Measurements from ENCODE around the gene DRGX. TPM values are rescaled to one million over a fixed set of nuclear protein-coding genes. Genes with fewer than 3 reads are reported as not detected.

The DRGX gene
- total and polyA plus RNA-seq, 10 of the 15 experiments (the other 5 are each of a cell fraction or from before 2014, with no cell fraction given): not detected

DNA sequence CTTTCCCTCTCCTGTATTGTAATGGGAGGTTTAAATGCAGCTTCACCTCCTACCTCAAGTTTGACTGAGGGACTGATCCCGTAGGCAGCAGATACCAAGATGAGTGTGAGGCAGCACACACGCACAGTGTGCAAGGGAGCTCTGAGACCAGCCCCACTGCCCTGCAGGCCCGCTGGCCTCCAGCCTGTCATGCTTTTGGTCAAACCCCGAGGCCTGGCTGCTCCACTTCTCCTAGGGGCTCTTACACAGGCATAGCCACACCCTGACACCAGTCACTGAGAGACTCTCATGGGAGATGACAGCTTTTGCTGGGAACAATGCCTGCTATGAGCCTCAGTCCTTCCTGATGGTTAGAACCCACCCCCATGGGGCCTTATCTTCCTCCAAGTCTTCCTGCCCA lies 27.6 kb downstream of the DRGX start:
- DNase-seq (ENCODE audit: low read depth, low spot score) (no peak), ATAC-seq (no peak), FAIRE-seq (no peak)
- 39% methylated on average over 4 of the region's 4 CpGs for WGBS (ENCODE audit: insufficient coverage, insufficient replicate concordance, low lambda C conversion rate, missing lambda C conversion rate)
- RAD21 ChIA-PET (ENCODE audit: unreplicated experiment): no interaction called here
- intact Hi-C loops (cut with micrococcal nuclease; ENCODE audit: unreplicated experiment): no loop called here
- in situ Hi-C loops (cut with MboI): no loop called here
- Histone ChIP-seq H3K79me2 (ENCODE audit: control insufficient read depth, insufficient read depth, low read length) (no peaks in the 10 kb centered on the region), H3K9me3 (replicated peaks; ENCODE audit: control insufficient read depth, insufficient read depth, low read length) (no peaks in the 10 kb centered on the region), H4K20me1 (ENCODE audit: control insufficient read depth, insufficient read depth) (no peaks in the 10 kb centered on the region), H3K4me3 (no peak overlapping the region), H3K27ac (ENCODE audit: control insufficient read depth, insufficient read depth) (no peak overlapping the region), H3K4me1 (ENCODE audit: control insufficient read depth, insufficient read depth, low read length) (peaks cover under 1% of the 10 kb centered on the region; the same call in 1 of the 2 replicates), H2AFZ (ENCODE audit: control insufficient read depth, low read depth, low read length) (no peak overlapping the region), H3K36me3 (ENCODE audit: control insufficient read depth in 2 of 2, insufficient read depth in 2 of 2, low read length in 1 of 2) (no peaks in the 10 kb centered on the region), H3K9ac (ENCODE audit: control insufficient read depth, insufficient read depth, low read length) (no peak overlapping the region), H3K27me3 (replicated peaks in 1 of 2; ENCODE audit: control insufficient read depth in 2 of 2, insufficient read depth in 2 of 2, low read length in 1 of 2) (peaks cover 0 to 4% of the 10 kb centered on the region in 2 experiments; a peak in 2 of 4 replicates), H3K4me2 (ENCODE audit: control insufficient read depth, insufficient read depth) (no peak overlapping the region)
- CTCF ChIA-PET: interaction anchor here (1.1 kb wide), 1 partner anchor 233 kb away, joined by 3 read pairs; no protein-coding TSS in a partner anchor
- no TSS peak for BruUV-seq (replicated peaks)
- POLR2A ChIA-PET: no interaction called here
- SMC1A ChIA-PET (ENCODE audit: uncharacterized antibody, unreplicated experiment): no interaction called here
- no peak for TF ChIP-seq NFYA (IDR thresholded peaks at IDR 0.05; ENCODE audit: borderline replicate concordance, low read depth, low read length)
- no peak for TF ChIP-seq POLR2A (IDR thresholded peaks at IDR 0.05; ENCODE audit: low read depth, low read length)
- no peak for TF ChIP-seq ETV6 (conservative IDR thresholded peaks at IDR 0.05 in 1 of 2, IDR thresholded peaks at IDR 0.05 in 1 of 2; ENCODE audit: borderline replicate concordance in 1 of 2, low read depth in 1 of 2)
- no peak for TF ChIP-seq NR2C1 (IDR thresholded peaks at IDR 0.05)
- no peak for TF ChIP-seq POLR2AphosphoS2 (IDR thresholded peaks at IDR 0.05; ENCODE audit: low read depth, low read length)
- TF ChIP-seq, protein P1, sequence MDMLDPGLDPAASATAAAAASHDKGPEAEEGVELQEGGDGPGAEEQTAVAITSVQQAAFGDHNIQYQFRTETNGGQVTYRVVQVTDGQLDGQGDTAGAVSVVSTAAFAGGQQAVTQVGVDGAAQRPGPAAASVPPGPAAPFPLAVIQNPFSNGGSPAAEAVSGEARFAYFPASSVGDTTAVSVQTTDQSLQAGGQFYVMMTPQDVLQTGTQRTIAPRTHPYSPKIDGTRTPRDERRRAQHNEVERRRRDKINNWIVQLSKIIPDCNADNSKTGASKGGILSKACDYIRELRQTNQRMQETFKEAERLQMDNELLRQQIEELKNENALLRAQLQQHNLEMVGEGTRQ (IDR thresholded peaks at IDR 0.05; ENCODE audit: borderline replicate concordance, low read depth, low read length): no peak
- TF ChIP-seq WRNIP1 (IDR thresholded peaks at IDR 0.05; ENCODE audit: borderline replicate concordance, low read depth, low read length): no peak
- no peak for TF ChIP-seq SMAD5 (IDR thresholded peaks at IDR 0.05; ENCODE audit: low read depth)
- TF ChIP-seq, protein P2, sequence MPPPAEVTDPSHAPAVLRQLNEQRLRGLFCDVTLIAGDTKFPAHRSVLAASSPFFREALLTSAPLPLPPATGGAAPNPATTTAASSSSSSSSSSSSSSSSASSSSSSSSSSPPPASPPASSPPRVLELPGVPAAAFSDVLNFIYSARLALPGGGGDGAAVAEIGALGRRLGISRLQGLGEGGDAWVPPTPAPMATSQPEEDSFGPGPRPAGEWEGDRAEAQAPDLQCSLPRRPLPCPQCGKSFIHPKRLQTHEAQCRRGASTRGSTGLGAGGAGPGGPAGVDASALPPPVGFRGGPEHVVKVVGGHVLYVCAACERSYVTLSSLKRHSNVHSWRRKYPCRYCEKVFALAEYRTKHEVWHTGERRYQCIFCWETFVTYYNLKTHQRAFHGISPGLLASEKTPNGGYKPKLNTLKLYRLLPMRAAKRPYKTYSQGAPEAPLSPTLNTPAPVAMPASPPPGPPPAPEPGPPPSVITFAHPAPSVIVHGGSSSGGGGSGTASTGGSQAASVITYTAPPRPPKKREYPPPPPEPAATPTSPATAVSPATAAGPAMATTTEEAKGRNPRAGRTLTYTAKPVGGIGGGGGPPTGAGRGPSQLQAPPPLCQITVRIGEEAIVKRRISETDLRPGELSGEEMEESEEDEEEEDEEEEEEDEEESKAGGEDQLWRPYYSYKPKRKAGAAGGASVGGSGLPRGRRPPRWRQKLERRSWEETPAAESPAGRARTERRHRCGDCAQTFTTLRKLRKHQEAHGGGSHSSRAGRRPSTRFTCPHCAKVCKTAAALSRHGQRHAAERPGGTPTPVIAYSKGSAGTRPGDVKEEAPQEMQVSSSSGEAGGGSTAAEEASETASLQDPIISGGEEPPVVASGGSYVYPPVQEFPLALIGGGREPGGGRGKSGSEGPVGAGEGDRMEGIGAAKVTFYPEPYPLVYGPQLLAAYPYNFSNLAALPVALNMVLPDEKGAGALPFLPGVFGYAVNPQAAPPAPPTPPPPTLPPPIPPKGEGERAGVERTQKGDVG (CRISPR knock-in tag; IDR thresholded peaks at IDR 0.05): no peak
- no peak for TF ChIP-seq RCOR1 (conservative IDR thresholded peaks at IDR 0.05; ENCODE audit: low read depth, low read length)
- TF ChIP-seq, protein P3, sequence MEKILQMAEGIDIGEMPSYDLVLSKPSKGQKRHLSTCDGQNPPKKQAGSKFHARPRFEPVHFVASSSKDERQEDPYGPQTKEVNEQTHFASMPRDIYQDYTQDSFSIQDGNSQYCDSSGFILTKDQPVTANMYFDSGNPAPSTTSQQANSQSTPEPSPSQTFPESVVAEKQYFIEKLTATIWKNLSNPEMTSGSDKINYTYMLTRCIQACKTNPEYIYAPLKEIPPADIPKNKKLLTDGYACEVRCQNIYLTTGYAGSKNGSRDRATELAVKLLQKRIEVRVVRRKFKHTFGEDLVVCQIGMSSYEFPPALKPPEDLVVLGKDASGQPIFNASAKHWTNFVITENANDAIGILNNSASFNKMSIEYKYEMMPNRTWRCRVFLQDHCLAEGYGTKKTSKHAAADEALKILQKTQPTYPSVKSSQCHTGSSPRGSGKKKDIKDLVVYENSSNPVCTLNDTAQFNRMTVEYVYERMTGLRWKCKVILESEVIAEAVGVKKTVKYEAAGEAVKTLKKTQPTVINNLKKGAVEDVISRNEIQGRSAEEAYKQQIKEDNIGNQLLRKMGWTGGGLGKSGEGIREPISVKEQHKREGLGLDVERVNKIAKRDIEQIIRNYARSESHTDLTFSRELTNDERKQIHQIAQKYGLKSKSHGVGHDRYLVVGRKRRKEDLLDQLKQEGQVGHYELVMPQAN (conservative IDR thresholded peaks at IDR 0.05): no peak
- TF ChIP-seq TARDBP (IDR thresholded peaks at IDR 0.05; ENCODE audit: borderline replicate concordance): no peak
- TF ChIP-seq BHLHE40 (IDR thresholded peaks at IDR 0.05; ENCODE audit: borderline replicate concordance in 1 of 2, low read depth in 2 of 2, low read length in 1 of 2): no peak
- TF ChIP-seq KAT2A (conservative IDR thresholded peaks at IDR 0.05; ENCODE audit: control insufficient read depth, low read depth, low read length): no peak
- TF ChIP-seq SREBF2 (IDR thresholded peaks at IDR 0.05; ENCODE audit: low read length): no peak
- no peak for TF ChIP-seq MTA3 (IDR thresholded peaks at IDR 0.05; ENCODE audit: borderline replicate concordance, low read length)
- no peak for TF ChIP-seq NR2F1 (conservative IDR thresholded peaks at IDR 0.05)
- TF ChIP-seq, protein P4, sequence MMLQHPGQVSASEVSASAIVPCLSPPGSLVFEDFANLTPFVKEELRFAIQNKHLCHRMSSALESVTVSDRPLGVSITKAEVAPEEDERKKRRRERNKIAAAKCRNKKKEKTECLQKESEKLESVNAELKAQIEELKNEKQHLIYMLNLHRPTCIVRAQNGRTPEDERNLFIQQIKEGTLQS (IDR thresholded peaks at IDR 0.05; ENCODE audit: borderline replicate concordance, extremely low read depth, low read depth, low read length): no peak
- TF ChIP-seq SPI1 (IDR thresholded peaks at IDR 0.05; ENCODE audit: borderline replicate concordance, insufficient read depth, low read depth, low read length): no peak

All from GM12878 (cell line).